HG03039 (cell line): Measurements from ENCODE around the gene DDR1.
"Not testable (repeated sequence)": the region's sequence is repeated elsewhere in the genome, so short reads cannot be mapped to it uniquely, and the experiment has no call there.

Experiments
- ATAC-seq: cut with Tn5 transposase; IDR thresholded peaks from one replicate; pipeline ENCODE4 v1.9.1; 2021; ENCODE audit warnings: mild to moderate bottlenecking, moderate library complexity; ENCODE audit not compliant: unreplicated experiment

The DDR1 gene

DNA sequence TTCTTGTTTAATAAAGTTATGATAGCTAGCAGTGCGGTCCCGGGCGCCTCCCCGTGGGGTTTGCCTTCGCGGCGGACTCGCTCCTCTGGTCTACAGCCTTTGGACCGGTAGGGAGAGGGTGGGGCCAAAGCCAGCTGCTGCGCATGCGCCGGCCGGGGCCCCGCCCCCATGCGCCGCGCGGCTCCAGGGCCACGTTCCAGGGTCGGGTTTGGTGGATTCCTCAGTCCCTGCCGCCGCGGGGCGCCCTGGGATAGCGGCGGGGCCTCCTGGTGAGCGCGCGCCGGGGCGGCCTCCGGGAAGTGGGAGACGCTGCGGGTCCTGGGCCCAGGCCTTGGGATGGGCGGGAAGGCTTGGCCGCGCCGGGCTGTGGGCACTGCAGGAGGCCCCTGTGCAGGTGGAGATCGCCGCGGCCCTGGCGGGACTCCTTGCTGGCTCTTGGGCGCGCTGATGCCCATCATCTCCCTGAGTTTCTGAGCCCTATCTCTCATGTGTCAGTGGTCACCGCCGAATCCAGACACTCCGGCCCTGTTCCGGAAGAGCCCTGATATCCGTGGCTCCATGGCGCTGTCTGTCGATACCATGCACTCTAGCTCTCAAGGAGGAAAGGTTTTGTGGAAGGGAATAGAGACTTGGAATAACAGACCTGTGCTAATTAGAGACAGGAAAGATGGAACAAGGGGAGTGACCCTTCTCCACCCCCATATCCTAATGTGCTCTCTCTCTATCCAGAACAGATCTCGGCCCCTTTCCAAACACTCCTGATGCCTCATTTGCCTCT, 29.9 kb downstream of the DDR1 start, which contains the start of gene VARS2:
VARS2 (plus strand) TSS at position 163 of the 778 bp plus-strand sequence; CDS start at position 762, 599 bp downstream.
- ATAC-seq = peak; percentile 83

DNA sequence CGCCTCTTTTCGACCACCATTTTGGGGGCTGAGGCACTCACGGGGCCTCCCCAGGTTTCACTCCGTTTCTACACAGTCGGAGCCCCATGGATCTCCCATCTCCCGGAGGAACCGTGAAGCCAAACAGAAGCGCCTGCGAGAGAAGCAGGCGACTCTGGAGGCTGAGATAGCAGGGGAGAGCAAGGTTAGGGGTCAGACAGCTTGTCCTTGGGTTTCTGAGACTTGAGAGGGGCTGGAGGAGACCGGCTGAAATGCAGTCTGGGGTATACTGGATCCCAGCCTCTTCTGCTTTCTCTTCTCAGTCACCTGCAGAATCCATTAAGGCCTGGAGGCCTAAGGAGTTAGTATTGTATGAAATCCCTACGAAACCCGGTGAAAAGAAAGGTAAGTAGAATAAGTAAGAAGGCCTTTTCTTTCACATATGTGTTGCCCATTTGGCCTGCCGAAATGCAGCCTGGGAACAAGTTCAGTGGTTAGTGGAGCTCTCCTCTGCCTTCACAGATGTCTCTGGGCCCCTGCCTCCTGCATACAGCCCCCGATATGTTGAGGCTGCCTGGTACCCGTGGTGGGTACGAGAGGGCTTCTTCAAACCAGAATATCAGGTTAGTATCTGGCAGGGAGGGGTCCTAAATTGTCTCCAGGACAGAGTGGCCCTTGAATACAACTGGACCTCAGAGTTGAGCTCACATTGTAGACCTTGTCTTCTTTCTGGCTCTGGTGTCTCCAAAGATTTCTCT, 30.7 kb downstream of the DDR1 start:
- ATAC-seq = no peak

DNA sequence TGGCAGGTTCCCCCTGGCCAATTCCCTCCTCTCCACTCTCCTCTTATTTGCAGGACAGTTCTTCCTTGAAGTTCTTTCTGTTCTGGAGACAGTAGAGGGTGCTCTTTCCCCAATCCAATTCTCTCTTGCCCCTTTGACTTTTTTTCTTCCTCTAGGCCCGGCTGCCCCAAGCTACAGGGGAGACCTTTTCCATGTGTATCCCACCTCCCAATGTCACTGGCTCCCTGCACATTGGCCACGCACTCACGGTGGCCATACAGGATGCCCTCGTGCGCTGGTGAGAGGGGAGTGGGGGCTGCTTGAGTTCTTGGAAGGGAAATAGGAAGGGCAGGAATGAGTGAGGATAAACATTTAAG, 31.2 kb downstream of the DDR1 start:
- no peak for ATAC-seq

DNA sequence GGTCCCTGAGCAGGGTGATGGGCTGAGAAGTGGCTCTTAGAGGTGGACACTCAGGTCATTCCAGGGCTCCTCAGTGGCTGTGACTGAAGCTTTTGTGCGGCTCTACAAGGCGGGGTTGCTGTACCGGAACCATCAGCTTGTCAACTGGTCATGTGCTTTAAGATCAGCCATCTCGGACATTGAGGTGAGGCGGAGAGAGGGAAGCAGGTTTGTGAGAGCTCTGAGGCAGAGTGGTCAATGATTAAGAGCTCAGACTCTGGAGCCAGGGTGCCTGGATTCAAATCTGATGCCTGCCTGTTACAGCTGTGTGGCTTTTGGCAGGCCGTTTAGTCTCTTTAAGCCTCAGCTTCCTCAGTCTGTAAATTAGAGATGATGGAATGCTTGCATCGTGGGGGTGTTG, 32.7 kb downstream of the DDR1 start:
- no peak for ATAC-seq

- no peak for ATAC-seq
Measured at GRCh38 chr6:30917487-30917886, 33.2 kb downstream of the DDR1 start.

GRCh38 chr6:30918670-30919069, 34.4 kb downstream of the DDR1 start:
- no peak for ATAC-seq

- no peak for ATAC-seq
Measured at GRCh38 chr6:30922447-30922852, 38.1 kb downstream of the DDR1 start.

DNA sequence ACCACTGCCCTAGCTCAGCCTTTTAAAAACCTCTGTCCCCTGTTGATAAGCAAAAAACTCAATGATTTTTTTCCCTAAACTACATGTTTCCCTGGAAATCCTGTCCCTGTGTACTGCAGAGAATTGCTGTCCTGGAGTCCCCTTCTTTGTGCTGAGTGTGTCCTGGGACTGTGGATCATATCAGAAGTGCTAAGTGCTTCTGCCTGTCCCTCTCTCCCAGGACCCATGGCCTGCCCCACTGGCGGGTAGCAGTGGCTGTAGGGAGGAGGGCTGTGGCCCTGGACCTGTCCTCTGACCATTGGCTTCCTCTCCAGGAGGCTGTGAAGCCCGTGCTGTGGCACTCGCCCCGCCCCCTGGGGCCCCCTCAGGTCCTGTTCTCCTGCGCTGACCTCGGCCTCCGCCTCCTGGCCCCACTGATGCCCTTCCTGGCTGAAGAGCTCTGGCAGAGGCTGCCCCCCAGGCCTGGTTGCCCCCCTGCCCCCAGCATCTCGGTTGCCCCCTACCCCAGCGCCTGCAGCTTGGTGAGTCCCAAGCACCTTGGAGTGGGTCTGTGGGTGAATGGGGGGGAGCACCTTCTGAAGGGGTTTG, 39.8 kb downstream of the DDR1 start:
- not testable (repeated sequence) for ATAC-seq

- ATAC-seq = no peak
Measured at GRCh38 chr6:30926644-30927043, 42.3 kb downstream of the DDR1 start.

- ATAC-seq = not testable (repeated sequence)
Measured at GRCh38 chr6:30927080-30927479, 42.8 kb downstream of the DDR1 start.

DNA sequence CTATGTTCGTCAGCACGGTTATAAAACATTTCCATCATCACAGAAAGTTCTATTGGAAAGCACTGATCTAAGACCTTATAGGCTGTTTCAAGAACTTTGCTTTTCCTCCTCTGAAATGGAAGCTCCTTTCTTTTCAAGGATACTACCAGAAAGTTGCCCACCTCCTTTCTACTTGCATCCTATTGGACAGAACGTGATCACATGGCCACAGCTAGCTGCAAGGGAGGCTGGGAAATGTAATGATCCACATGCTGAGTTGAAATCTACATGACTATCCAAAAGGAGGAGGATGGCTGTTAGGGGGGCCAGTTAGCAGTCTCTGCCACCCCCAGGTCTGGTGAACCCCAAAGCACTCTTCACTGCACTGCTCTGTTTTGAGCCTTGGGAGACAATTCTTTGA, 44.4 kb downstream of the DDR1 start:
- no peak for ATAC-seq

GRCh38 chr6:30930506-30930905, 46.2 kb downstream of the DDR1 start:
- no peak for ATAC-seq

- ATAC-seq = no peak
Measured at GRCh38 chr6:30931272-30931671, 47.0 kb downstream of the DDR1 start.

DNA sequence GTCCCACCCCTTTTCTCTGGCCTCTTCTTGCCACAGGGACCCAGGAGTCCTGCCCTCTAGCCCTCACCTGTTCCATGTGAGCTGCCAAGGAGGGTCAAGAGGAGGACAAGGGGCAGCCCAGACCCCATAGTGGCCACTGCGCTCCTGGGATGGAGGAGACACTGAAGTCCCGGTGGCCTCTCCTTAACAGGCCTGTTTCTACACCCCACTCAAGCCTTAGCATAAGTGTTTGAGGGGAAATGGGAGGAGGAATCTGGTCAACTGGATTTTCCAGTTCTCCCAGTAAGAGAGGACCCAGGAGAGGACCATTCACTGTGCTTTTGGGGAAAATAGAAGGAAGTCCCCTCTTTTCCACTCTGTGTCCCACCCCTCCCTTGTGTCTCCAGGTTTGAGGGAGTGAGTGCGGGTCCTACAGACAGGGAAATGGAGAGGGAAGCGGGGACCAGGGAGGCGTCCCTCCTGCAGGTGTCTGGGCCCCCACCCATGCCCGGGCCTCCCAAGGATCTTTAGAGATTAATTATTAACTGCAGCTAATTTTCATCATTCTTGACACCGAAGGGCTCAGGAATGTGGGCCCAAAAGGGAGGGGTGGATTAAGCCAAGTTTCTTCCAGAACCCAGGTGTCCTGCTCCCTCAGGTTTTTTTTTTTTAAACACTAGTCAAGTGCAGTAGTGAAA, 47.8 kb downstream of the DDR1 start, which contains the start of gene SFTA2:
SFTA2 (minus strand) TSS at position 202 of the 677 bp plus-strand sequence; CDS start at position 128, 74 bp downstream.
- no peak for ATAC-seq

- no peak for ATAC-seq
Measured at GRCh38 chr6:30932665-30933365, 48.5 kb downstream of the DDR1 start.

DNA sequence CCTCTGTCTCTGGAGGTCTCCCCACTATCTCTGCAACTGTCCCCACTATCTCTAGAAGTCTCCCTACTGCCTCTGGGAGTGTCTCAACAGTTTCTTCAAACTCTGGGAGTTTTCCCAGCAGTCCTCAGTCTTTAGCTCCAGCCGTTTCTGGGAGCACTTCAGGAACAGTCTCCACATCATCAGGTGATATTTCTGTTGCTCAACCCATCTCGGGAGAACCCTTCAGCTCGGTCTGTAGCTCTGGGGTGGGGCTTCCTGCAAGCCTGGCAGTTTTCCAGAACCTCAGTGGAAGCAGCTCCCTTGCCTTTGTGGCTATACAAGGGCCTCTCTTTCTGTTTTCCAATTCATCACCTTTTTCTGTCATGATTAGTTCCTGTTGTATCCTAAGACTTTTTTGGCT, 50.7 kb downstream of the DDR1 start:
- no peak for ATAC-seq

DNA sequence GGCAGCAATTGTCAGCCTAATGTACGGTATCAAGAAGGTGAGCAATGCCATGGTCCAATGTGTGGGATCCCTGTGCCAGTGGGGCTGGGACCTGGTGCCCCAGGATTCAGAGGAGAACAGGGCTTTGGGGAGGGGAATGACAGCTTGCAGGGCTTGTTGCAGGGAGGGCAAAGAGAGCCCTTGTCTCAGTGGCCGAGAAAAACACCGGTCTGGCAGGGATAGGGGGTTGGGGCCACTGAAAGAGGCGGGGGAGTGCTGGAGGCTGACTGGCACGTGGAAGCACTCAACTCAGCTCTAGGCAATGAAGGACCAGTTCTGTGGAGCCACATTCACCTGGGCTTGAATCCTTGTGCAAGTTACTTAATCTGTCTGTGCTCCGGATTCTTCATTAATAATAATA, 52.9 kb downstream of the DDR1 start:
- no peak for ATAC-seq

- no peak for ATAC-seq
Measured at GRCh38 chr6:30938730-30939129, 54.4 kb downstream of the DDR1 start.

GRCh38 chr6:30939473-30939872, 55.2 kb downstream of the DDR1 start:
- no peak for ATAC-seq

- ATAC-seq = no peak
Measured at GRCh38 chr6:30940361-30940986, 56.2 kb downstream of the DDR1 start, which contains the start of gene MUCL3. MUCL3 (plus strand) TSS chr6:30940973; CDS start chr6:30941000, 27 bp downstream.
